ENCODE measurements around the gene LCP1.
A peak's percentile ranks its signal among the peaks of the same experiment; 100 is the strongest.

The LCP1 gene

GRCh38 chr13:46197299-46198048 is 15.5 kb upstream of the LCP1 start:
- Mint-ChIP-seq H3K27me3 (no peaks in the 10 kb centered on the region), H3K36me3 (ENCODE audit: low read depth) (no peaks in the 10 kb centered on the region), H3K27ac (no peak overlapping the region), H3K4me3 (no peak overlapping the region), H3K4me1 (ENCODE audit: low read depth) (peaks cover 26% of the 10 kb centered on the region), H3K9me3 (no peaks in the 10 kb centered on the region)
- no peak for DNase-seq

GRCh38 chr13:46195016-46195415 is 13.0 kb upstream of the LCP1 start:
- H3K4me3 Mint-ChIP-seq: no peak overlapping the region
- H3K9me3 Mint-ChIP-seq: no peaks in the 10 kb centered on the region
- no peak overlapping the region for H3K27ac Mint-ChIP-seq
- peaks cover 5% of the 10 kb centered on the region for H3K4me1 Mint-ChIP-seq (ENCODE audit: low read depth)
- no peaks in the 10 kb centered on the region for H3K36me3 Mint-ChIP-seq (ENCODE audit: low read depth)
- DNase-seq: no peak
- no peaks in the 10 kb centered on the region for H3K27me3 Mint-ChIP-seq

- no peaks in the 10 kb centered on the region for H3K4me1 Mint-ChIP-seq (ENCODE audit: low read depth)
- H3K9me3 Mint-ChIP-seq: no peaks in the 10 kb centered on the region
- H3K27ac Mint-ChIP-seq: no peak overlapping the region
- H3K36me3 Mint-ChIP-seq (ENCODE audit: low read depth): no peaks in the 10 kb centered on the region
- DNase-seq: no peak
- no peaks in the 10 kb centered on the region for H3K27me3 Mint-ChIP-seq
- H3K4me3 Mint-ChIP-seq: no peak overlapping the region
These were observed 10.4 kb upstream of the LCP1 start for GRCh38 chr13:46192412-46192811.

GRCh38 chr13:46185634-46186033 is 3.7 kb upstream of the LCP1 start:
- H3K27me3 Mint-ChIP-seq: no peaks in the 10 kb centered on the region
- H3K36me3 Mint-ChIP-seq (ENCODE audit: low read depth): peaks cover 12% of the 10 kb centered on the region
- H3K4me1 Mint-ChIP-seq (ENCODE audit: low read depth): peaks cover 32% of the 10 kb centered on the region
- DNase-seq: no peak
- peak overlapping the region; percentile 98 for H3K27ac Mint-ChIP-seq
- no peaks in the 10 kb centered on the region for H3K9me3 Mint-ChIP-seq
- H3K4me3 Mint-ChIP-seq: no peak overlapping the region

- Mint-ChIP-seq H3K4me1 (ENCODE audit: low read depth) (peaks cover 36% of the 10 kb centered on the region), H3K27ac (peak overlapping the region; percentile 98), H3K4me3 (peak overlapping the region; percentile 97), H3K27me3 (no peaks in the 10 kb centered on the region), H3K9me3 (no peaks in the 10 kb centered on the region), H3K36me3 (ENCODE audit: low read depth) (peaks cover 25% of the 10 kb centered on the region)
- DNase-seq: peak; percentile 81
These were observed 2.3 kb upstream of the LCP1 start for GRCh38 chr13:46184277-46184699.

DNA sequence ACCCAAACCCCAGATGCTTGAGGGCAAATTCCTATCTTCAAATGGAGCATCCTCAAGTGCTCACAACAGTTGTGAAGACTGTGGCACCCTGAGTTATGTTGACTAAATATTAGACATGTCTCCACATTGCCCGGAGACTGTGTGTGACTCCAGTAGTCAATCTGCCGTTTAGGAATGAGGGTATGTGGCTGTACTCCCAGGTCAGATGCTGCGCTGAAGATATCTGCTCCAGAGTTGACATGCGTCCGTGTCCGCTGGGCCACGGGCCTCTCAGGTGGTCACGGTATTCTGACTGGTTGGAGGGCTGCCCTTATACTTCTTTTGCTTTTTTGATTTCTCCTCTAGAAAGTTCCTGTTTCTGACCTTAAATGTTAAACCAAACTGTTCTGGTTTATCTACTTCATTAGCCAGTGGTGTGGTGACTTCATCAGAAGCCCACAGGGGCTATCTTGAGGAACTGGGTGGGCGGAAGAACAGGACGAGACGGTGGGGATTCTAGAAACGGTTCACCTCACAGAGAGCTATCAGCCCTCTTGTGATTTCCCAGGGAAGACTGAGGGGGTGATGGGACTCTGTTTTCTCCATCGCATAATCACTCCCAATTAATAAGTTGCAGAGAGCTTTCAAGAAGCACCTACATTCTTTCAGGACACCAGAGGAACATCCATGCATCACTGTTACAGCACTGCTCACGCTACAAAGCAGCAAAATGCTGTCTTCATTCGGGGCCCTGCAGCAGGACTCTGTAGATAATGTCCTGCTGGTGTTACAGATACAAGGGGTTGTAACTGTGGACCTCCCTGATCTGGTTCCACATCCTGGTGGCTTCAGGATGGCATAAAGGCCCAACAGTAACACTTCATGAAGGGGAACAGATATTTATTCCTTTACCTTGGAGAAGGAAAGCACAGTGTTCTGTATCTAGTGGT is 1.3 kb upstream of the LCP1 start:
- no peak for DNase-seq
- H3K36me3 Mint-ChIP-seq (ENCODE audit: low read depth): peaks cover 35% of the 10 kb centered on the region
- H3K4me1 Mint-ChIP-seq (ENCODE audit: low read depth): peaks cover 43% of the 10 kb centered on the region
- no peaks in the 10 kb centered on the region for H3K9me3 Mint-ChIP-seq
- H3K27ac Mint-ChIP-seq: peak overlapping the region; percentile 98
- H3K27me3 Mint-ChIP-seq: no peaks in the 10 kb centered on the region
- peak overlapping the region; percentile 97 for H3K4me3 Mint-ChIP-seq

- Mint-ChIP-seq H3K36me3 (ENCODE audit: low read depth) (peaks cover 43% of the 10 kb centered on the region), H3K4me3 (peak overlapping the region; percentile 97), H3K4me1 (ENCODE audit: low read depth) (peaks cover 51% of the 10 kb centered on the region), H3K9me3 (no peaks in the 10 kb centered on the region), H3K27me3 (no peaks in the 10 kb centered on the region), H3K27ac (peak overlapping the region; percentile 98)
- DNase-seq: no peak
These were observed 507 bp upstream of the LCP1 start for GRCh38 chr13:46182491-46182877.

DNA sequence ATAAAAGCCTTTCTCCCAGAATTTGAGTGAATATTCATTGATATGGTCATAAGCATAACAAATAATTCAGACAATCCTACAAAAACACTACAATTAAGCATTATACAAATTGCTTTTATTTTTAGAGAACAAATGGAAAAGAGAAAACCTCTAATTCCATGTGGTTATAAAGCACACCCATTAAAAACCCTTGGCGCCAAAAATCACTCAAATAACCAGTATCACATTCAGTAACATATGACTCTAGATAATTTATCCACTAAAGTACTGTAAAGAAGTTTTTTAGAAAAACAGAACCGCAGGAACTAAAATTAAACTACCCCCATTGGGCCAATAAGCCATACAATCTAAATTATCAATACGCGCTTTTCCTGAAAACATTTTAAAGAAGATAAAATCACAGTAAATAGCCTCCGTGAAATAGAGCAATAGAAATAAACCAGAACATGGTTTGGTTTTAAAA is 569 bp downstream of the LCP1 start:
- Mint-ChIP-seq H3K36me3 (ENCODE audit: low read depth) (peaks cover 53% of the 10 kb centered on the region), H3K27me3 (no peaks in the 10 kb centered on the region), H3K27ac (peak overlapping the region; percentile 98), H3K9me3 (no peaks in the 10 kb centered on the region), H3K4me1 (ENCODE audit: low read depth) (peaks cover 60% of the 10 kb centered on the region), H3K4me3 (peak overlapping the region; percentile 97)
- DNase-seq: no peak

- peaks cover 70% of the 10 kb centered on the region for H3K4me1 Mint-ChIP-seq (ENCODE audit: low read depth)
- DNase-seq: no peak
- peak overlapping the region; percentile 98 for H3K27ac Mint-ChIP-seq
- peak overlapping the region; percentile 97 for H3K4me3 Mint-ChIP-seq
- H3K27me3 Mint-ChIP-seq: no peaks in the 10 kb centered on the region
- peaks cover 65% of the 10 kb centered on the region for H3K36me3 Mint-ChIP-seq (ENCODE audit: low read depth)
- no peaks in the 10 kb centered on the region for H3K9me3 Mint-ChIP-seq
These were observed 1.8 kb downstream of the LCP1 start for GRCh38 chr13:46179969-46180763.

DNA sequence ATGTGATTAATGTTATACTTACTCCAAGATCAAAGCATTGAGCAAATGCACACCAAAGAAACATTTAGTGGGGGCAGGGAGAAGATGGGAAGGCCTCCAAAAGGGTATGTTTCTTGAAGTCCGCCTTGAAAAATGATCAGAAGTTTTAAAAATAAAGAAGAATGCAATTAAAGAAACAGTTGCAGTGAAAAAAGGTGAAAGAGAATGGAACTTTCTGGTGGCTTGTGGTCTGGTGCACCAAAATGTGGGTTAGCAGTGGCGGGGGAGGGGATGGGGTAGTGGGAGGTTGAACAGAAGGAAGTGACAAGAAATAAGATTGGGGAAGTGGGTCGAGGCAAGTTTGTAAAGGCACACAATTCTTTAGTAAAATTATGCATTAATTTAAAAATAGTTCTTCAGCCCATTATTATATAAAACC is 2.5 kb downstream of the LCP1 start:
- peaks cover 72% of the 10 kb centered on the region for H3K36me3 Mint-ChIP-seq (ENCODE audit: low read depth)
- H3K4me1 Mint-ChIP-seq (ENCODE audit: low read depth): peaks cover 70% of the 10 kb centered on the region
- peak overlapping the region; percentile 97 for H3K4me3 Mint-ChIP-seq
- DNase-seq: peak; percentile 70
- no peaks in the 10 kb centered on the region for H3K27me3 Mint-ChIP-seq
- no peaks in the 10 kb centered on the region for H3K9me3 Mint-ChIP-seq
- H3K27ac Mint-ChIP-seq: peak overlapping the region; percentile 98

GRCh38 chr13:46178821-46179220 is 3.2 kb downstream of the LCP1 start:
- Mint-ChIP-seq H3K36me3 (ENCODE audit: low read depth) (peaks cover 78% of the 10 kb centered on the region), H3K9me3 (no peaks in the 10 kb centered on the region), H3K4me1 (ENCODE audit: low read depth) (peaks cover 69% of the 10 kb centered on the region), H3K27ac (peak overlapping the region; percentile 98), H3K27me3 (no peaks in the 10 kb centered on the region), H3K4me3 (peak overlapping the region; percentile 97)
- no peak for DNase-seq

DNA sequence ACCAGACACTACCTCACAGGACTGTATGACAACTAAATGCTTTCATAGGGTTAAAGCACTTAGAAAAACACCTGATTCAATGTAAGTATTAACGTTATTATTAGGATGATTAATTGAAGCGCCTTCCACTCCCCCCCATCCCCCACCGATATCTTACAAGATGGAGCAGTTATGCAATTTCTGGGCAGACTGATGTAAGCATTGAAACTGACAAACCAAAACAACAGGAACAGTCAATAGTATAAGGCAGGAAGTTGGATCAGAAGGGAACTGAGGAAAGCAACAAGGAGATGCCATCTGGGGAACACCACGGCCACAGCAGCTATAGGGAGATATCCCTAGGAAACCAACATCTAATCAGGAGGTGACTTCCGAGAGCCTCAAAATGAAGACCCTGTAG is 3.8 kb downstream of the LCP1 start:
- H3K9me3 Mint-ChIP-seq: no peaks in the 10 kb centered on the region
- peak overlapping the region; percentile 97 for H3K4me3 Mint-ChIP-seq
- DNase-seq: no peak
- H3K36me3 Mint-ChIP-seq (ENCODE audit: low read depth): peaks cover 85% of the 10 kb centered on the region
- H3K4me1 Mint-ChIP-seq (ENCODE audit: low read depth): peaks cover 69% of the 10 kb centered on the region
- peak overlapping the region; percentile 98 for H3K27ac Mint-ChIP-seq
- no peaks in the 10 kb centered on the region for H3K27me3 Mint-ChIP-seq

- peaks cover 97% of the 10 kb centered on the region for H3K36me3 Mint-ChIP-seq (ENCODE audit: low read depth)
- no peaks in the 10 kb centered on the region for H3K9me3 Mint-ChIP-seq
- H3K4me3 Mint-ChIP-seq: peak overlapping the region; percentile 97
- H3K27me3 Mint-ChIP-seq: no peaks in the 10 kb centered on the region
- peaks cover 73% of the 10 kb centered on the region for H3K4me1 Mint-ChIP-seq (ENCODE audit: low read depth)
- DNase-seq: no peak
- H3K27ac Mint-ChIP-seq: peak overlapping the region; percentile 98
These were observed 5.2 kb downstream of the LCP1 start for GRCh38 chr13:46176756-46177155.

- Mint-ChIP-seq H3K4me1 (ENCODE audit: low read depth) (peaks cover 96% of the 10 kb centered on the region), H3K27me3 (no peaks in the 10 kb centered on the region), H3K27ac (peak overlapping the region; percentile 98), H3K4me3 (peak overlapping the region; percentile 97), H3K9me3 (no peaks in the 10 kb centered on the region), H3K36me3 (ENCODE audit: low read depth) (peaks cover 99% of the 10 kb centered on the region)
- no peak for DNase-seq
These were observed 8.3 kb downstream of the LCP1 start for GRCh38 chr13:46173656-46174055.

Data from activated T-cell treated with anti-CD3 and anti-CD28 coated beads, Interleukin-2, amount 50 U/mL, for 24 hours (primary cell).